ENCODE data around the gene PRDM16.

GRCh38 chr1:3097231-3097630, 28.2 kb downstream of the PRDM16 start:
- TF ChIP-seq EZH2phosphoT487 (IDR thresholded peaks at IDR 0.05; ENCODE audit: unreplicated experiment) (no peak), POLR2AphosphoS5 (IDR thresholded peaks at IDR 0.05; ENCODE audit: low read depth) (no peak)
- TF ChIP-seq, protein P1, sequence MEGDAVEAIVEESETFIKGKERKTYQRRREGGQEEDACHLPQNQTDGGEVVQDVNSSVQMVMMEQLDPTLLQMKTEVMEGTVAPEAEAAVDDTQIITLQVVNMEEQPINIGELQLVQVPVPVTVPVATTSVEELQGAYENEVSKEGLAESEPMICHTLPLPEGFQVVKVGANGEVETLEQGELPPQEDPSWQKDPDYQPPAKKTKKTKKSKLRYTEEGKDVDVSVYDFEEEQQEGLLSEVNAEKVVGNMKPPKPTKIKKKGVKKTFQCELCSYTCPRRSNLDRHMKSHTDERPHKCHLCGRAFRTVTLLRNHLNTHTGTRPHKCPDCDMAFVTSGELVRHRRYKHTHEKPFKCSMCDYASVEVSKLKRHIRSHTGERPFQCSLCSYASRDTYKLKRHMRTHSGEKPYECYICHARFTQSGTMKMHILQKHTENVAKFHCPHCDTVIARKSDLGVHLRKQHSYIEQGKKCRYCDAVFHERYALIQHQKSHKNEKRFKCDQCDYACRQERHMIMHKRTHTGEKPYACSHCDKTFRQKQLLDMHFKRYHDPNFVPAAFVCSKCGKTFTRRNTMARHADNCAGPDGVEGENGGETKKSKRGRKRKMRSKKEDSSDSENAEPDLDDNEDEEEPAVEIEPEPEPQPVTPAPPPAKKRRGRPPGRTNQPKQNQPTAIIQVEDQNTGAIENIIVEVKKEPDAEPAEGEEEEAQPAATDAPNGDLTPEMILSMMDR (conservative IDR thresholded peaks at IDR 0.05; ENCODE audit: low read depth in 2 of 2) = no peak

Data from GM23338 (cell line).